Pancreas (tissue), 10 donors: ENCODE measurements around the gene CAPZB. TPM values are rescaled to one million over a fixed set of nuclear protein-coding genes. Genes with fewer than 3 reads are reported as not detected.
A peak's percentile ranks its signal among the peaks of the same experiment; 100 is the strongest.

Source experiments
- ATAC-seq, 4 donors: fragments of 200-7000 bp; cut with Tn5 transposase; one replicate each; pipeline versions ENCODE4 v1.8.0 to v1.9.1; 2020; ENCODE audit warnings: mild to moderate bottlenecking in 4 of 4, moderate library complexity in 4 of 4
- DNase-seq, 6 donors: peaks; one replicate each; pipeline ENCODE4 v3.0.0-alpha.2; 2020
- FAIRE-seq: peaks from 2 replicates; lab custom pipeline; 2012; peaks lifted over from hg19 to GRCh38; lab: Jason Lieb, UNC
- H3K27ac ChIP-seq, 4 donors: fragments of 200-600 bp; sonication (generic); 1 replicate in 3 of 4; 2 replicates in 1 of 4; pipeline versions ENCODE4 v1.5.0 to v1.8.0; 2020
- H3K27me3 ChIP-seq, 4 donors: fragments of 200-600 bp; one replicate each; pipeline ENCODE4 v1.8.0; 2021
- H3K36me3 ChIP-seq, 3 donors: fragments of 200-600 bp; sonication (generic) in 1 of 3; one replicate each; pipeline versions ENCODE4 v1.5.0 to v1.8.0; 2020 to 2021
- H3K4me1 ChIP-seq, 3 donors: fragments of 200-600 bp; one replicate each; pipeline ENCODE4 v1.8.0; 2021
- H3K4me3 ChIP-seq, 4 donors: fragments of 200-600 bp; sonication (generic) in 2 of 4; one replicate each; pipeline versions ENCODE4 v1.5.0 to v1.8.0; 2020 to 2021
- H3K9me3 ChIP-seq, 4 donors: fragments of 200-600 bp; one replicate each; pipeline ENCODE4 v1.8.0; 2021
- CTCF ChIP-seq, 4 donors: fragments of 200-600 bp; sonication (generic) in 3 of 4; IDR thresholded peaks; one replicate each; pipeline versions ENCODE4 v1.5.0 to v1.8.0; 2021; ENCODE audit warnings: antibody characterized with exemption in 4 of 4
- WGBS, 2 donors: extraction: QIAGEN DNeasy Blood & Tissue Kit; methylation state at CpG; one replicate each; pipeline ENCODE4 v1.1.7; 2013; 5-methylcytosine and 5-hydroxymethylcytosine counted together
- intact Hi-C, 3 donors: fragments of 100-400 bp; cut with DNase I; formaldehyde crosslinking; loops; one replicate each; pipeline versions ENCODE4 v1.11.1 to v1.14.2; 2022
- polyA plus RNA-seq, 2 donors: library from polyadenylated mRNA; stranded (reverse); fragments of 200-250 nt; gene quantifications; one replicate each; pipeline ENCODE4 v1.2.3, GENCODE V29; 2013
- total RNA-seq, 6 donors: library from RNA; stranded (reverse); fragmentation: NEBNext Ultra II Directional in 4 of 6; extraction: Animal tissue kit (Norgen Biotek cat#: 25700) in 4 of 6; gene quantifications; one replicate each; pipeline versions ENCODE4 v1.2.1 to v1.2.4, GENCODE V29; 2021 to 2023
- donor health status: healthy with polysubstance abuse.
- donor health status: DM: no; HTN: no; CAD: no; lungs with moderate emphysema.
- donor health status: DM: no; HTN: no; CAD: no.
- donor health status: control.
- donor health status: control.
- donor health status: Bipolar disorder and iron deficiency.
- donor health status: DM: yes; HTN: yes; CAD: no.
- donor health status: DM: no; HTN: no; CAD: no.
- donor health status: DM: no; HTN: no; CAD: no.
- donor health status: DM: yes; HTN: yes; CAD: no.

Gene CAPZB
- total and polyA plus RNA-seq, 8 donors: 43.2 to 124 (median 74.9) TPM

GRCh38 chr1:19367584-19368041 is 117.7 kb downstream of the CAPZB start:
- no peak overlapping the region for H3K27ac ChIP-seq
- H3K4me1 ChIP-seq: no peaks in the 10 kb centered on the region
- TF ChIP-seq CTCF (IDR thresholded peaks at IDR 0.05): no peak
- no peaks in the 10 kb centered on the region for H3K36me3 ChIP-seq
- intact Hi-C loops: no loop called here
- peak in 1 of 6 donors; percentile 17 for DNase-seq
- H3K27me3 ChIP-seq: no peaks in the 10 kb centered on the region
- no peak for FAIRE-seq
- no peaks in the 10 kb centered on the region for H3K9me3 ChIP-seq
- WGBS, 2 donors: 68 to 73% methylated on average over 13 of the region's 13 CpGs
- peak in 1 of 4 donors; percentile 42 for ATAC-seq
- H3K4me3 ChIP-seq: no peak overlapping the region

- no peaks in the 10 kb centered on the region for H3K36me3 ChIP-seq
- DNase-seq (peak in 1 of 6 donors; percentile 23), FAIRE-seq (no peak), ATAC-seq (peak in 1 of 4 donors; percentile 52)
- 87 to 89% methylated on average over 18 of the region's 18 CpGs for WGBS, 2 donors
- no peaks in the 10 kb centered on the region for H3K4me1 ChIP-seq
- TF ChIP-seq CTCF (IDR thresholded peaks at IDR 0.05): no peak
- no peaks in the 10 kb centered on the region for H3K9me3 ChIP-seq
- no peaks in the 10 kb centered on the region for H3K27me3 ChIP-seq
- peak overlapping the region in 2 of 4 donors; percentile 40 to 46 for H3K27ac ChIP-seq
- intact Hi-C loops: no loop called here
- no peak overlapping the region for H3K4me3 ChIP-seq
Observed at GRCh38 chr1:19366599-19367536, 118.5 kb downstream of the CAPZB start.

- Histone ChIP-seq H3K4me1 (no peaks in the 10 kb centered on the region), H3K27ac (no peak overlapping the region), H3K9me3 (no peaks in the 10 kb centered on the region), H3K27me3 (no peaks in the 10 kb centered on the region), H3K4me3 (no peak overlapping the region), H3K36me3 (no peaks in the 10 kb centered on the region)
- ATAC-seq: no peak
- intact Hi-C loops: no loop called here
- TF ChIP-seq CTCF (IDR thresholded peaks at IDR 0.05): no peak
- no peak for FAIRE-seq
- DNase-seq: peak in 1 of 6 donors; percentile 2
- WGBS, 2 donors: 84 to 96% methylated on average over 10 of the region's 10 CpGs
Observed at GRCh38 chr1:19365721-19366120, 119.6 kb downstream of the CAPZB start.

- H3K4me1 ChIP-seq: no peaks in the 10 kb centered on the region
- H3K27ac ChIP-seq: no peak overlapping the region
- no peak for ATAC-seq
- FAIRE-seq: no peak
- no peaks in the 10 kb centered on the region for H3K27me3 ChIP-seq
- peak in 1 of 6 donors; percentile 7 for DNase-seq
- no peak for TF ChIP-seq CTCF (IDR thresholded peaks at IDR 0.05)
- 76 to 89% methylated on average over 8 of the region's 8 CpGs for WGBS, 2 donors
- H3K4me3 ChIP-seq: no peak overlapping the region
- intact Hi-C loops: no loop called here
- H3K36me3 ChIP-seq: no peaks in the 10 kb centered on the region
- H3K9me3 ChIP-seq: no peaks in the 10 kb centered on the region
Observed at GRCh38 chr1:19363536-19364152, 121.7 kb downstream of the CAPZB start.
